ENCODE measurements around the gene SERPINI2. TPM values are rescaled to one million over a fixed set of nuclear protein-coding genes. Genes with fewer than 3 reads are reported as not detected.

The SERPINI2 gene
- total RNA-seq, 1 experiment from 2014 or later, result not detected

GRCh38 chr3:167502401-167502800 lies 28.6 kb upstream of the SERPINI2 start:
- H3K9me3 Mint-ChIP-seq (ENCODE audit: unreplicated experiment), result no peaks in the 10 kb centered on the region
- H3K27me3 Mint-ChIP-seq (ENCODE audit: insufficient read depth, unreplicated experiment), result peaks cover 2% of the 10 kb centered on the region
- no peak for DNase-seq (ENCODE audit: unreplicated experiment)
- H3K27ac Mint-ChIP-seq (ENCODE audit: low read depth, unreplicated experiment), result no peak overlapping the region
- TF ChIP-seq CTCF (IDR thresholded peaks at IDR 0.05; ENCODE audit: unreplicated experiment), result no peak
- no TSS peak for BruUV-seq (replicated peaks)
- POLR2A ChIA-PET, result no interaction called here
- no peak overlapping the region for H3K4me3 Mint-ChIP-seq (ENCODE audit: unreplicated experiment)
- CTCF ChIA-PET, result no interaction called here
- intact Hi-C loops (cut with micrococcal nuclease), result no loop called here
- H3K4me1 Mint-ChIP-seq (ENCODE audit: insufficient read depth, unreplicated experiment), result no peaks in the 10 kb centered on the region
- H3K36me3 Mint-ChIP-seq (ENCODE audit: insufficient read depth, unreplicated experiment), result no peaks in the 10 kb centered on the region

- Mint-ChIP-seq H3K4me3 (ENCODE audit: unreplicated experiment) (no peak overlapping the region), H3K4me1 (ENCODE audit: insufficient read depth, unreplicated experiment) (no peaks in the 10 kb centered on the region), H3K27ac (ENCODE audit: low read depth, unreplicated experiment) (no peak overlapping the region), H3K27me3 (ENCODE audit: insufficient read depth, unreplicated experiment) (peaks cover 7% of the 10 kb centered on the region), H3K36me3 (ENCODE audit: insufficient read depth, unreplicated experiment) (no peaks in the 10 kb centered on the region), H3K9me3 (ENCODE audit: unreplicated experiment) (no peaks in the 10 kb centered on the region)
- no peak for DNase-seq (ENCODE audit: unreplicated experiment)
- BruUV-seq (replicated peaks), result no TSS peak
- POLR2A ChIA-PET, result no interaction called here
- CTCF ChIA-PET, result no interaction called here
- intact Hi-C loops (cut with micrococcal nuclease), result no loop called here
- TF ChIP-seq CTCF (IDR thresholded peaks at IDR 0.05; ENCODE audit: unreplicated experiment), result no peak
Measured at GRCh38 chr3:167501941-167502340, 28.1 kb upstream of the SERPINI2 start.

GRCh38 chr3:167497903-167498302 lies 24.1 kb upstream of the SERPINI2 start:
- Mint-ChIP-seq H3K4me1 (ENCODE audit: insufficient read depth, unreplicated experiment) (no peaks in the 10 kb centered on the region), H3K9me3 (ENCODE audit: unreplicated experiment) (no peaks in the 10 kb centered on the region), H3K27me3 (ENCODE audit: insufficient read depth, unreplicated experiment) (peaks cover 28% of the 10 kb centered on the region), H3K36me3 (ENCODE audit: insufficient read depth, unreplicated experiment) (no peaks in the 10 kb centered on the region), H3K4me3 (ENCODE audit: unreplicated experiment) (no peak overlapping the region), H3K27ac (ENCODE audit: low read depth, unreplicated experiment) (no peak overlapping the region)
- no peak for DNase-seq (ENCODE audit: unreplicated experiment)
- TF ChIP-seq CTCF (IDR thresholded peaks at IDR 0.05; ENCODE audit: unreplicated experiment), result no peak
- BruUV-seq (replicated peaks), result no TSS peak
- ChIA-PET CTCF (interaction anchor here (0.7 kb wide), 2 partner anchors 18 to 269 kb away, joined by 3 to 4 read pairs; no protein-coding TSS in a partner anchor), POLR2A (interaction anchor here (1.0 kb wide), 1 partner anchor 8 kb away, joined by 3 read pairs; no protein-coding TSS in a partner anchor)
- intact Hi-C loops (cut with micrococcal nuclease), result no loop called here

DNA sequence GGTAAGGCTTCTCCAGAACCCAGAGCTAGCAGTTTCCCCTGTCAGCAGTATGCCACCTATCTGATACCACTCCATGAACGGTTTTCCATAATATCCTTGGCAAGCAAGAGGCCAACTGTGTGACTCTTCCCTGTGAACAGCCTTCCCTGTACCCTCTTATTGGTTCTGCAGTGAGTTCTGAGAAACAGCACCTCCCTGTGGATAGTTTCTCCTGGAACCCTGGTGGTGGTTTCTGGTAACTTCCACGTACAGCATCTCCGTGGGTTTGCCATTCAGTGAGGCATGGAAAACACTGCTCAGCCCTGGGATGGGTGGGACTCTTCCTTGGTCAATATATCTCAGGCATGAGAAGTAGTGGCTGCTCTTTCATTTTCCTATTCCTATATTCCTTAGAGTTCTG lies 19.4 kb upstream of the SERPINI2 start:
- peak; percentile 21 for DNase-seq (ENCODE audit: unreplicated experiment)
- Mint-ChIP-seq H3K36me3 (ENCODE audit: insufficient read depth, unreplicated experiment) (no peaks in the 10 kb centered on the region), H3K4me3 (ENCODE audit: unreplicated experiment) (no peak overlapping the region), H3K9me3 (ENCODE audit: unreplicated experiment) (no peaks in the 10 kb centered on the region), H3K27me3 (ENCODE audit: insufficient read depth, unreplicated experiment) (peaks cover 50% of the 10 kb centered on the region), H3K27ac (ENCODE audit: low read depth, unreplicated experiment) (no peak overlapping the region), H3K4me1 (ENCODE audit: insufficient read depth, unreplicated experiment) (no peaks in the 10 kb centered on the region)
- intact Hi-C loops (cut with micrococcal nuclease), result no loop called here
- peak; percentile 29 for TF ChIP-seq CTCF (IDR thresholded peaks at IDR 0.05; ENCODE audit: unreplicated experiment)
- POLR2A ChIA-PET, result no interaction called here
- CTCF ChIA-PET, result interaction anchor here (0.9 to 1.9 kb wide), 2 partner anchors 85 to 192 kb away, joined by 3 to 4 read pairs; no protein-coding TSS in a partner anchor
- no TSS peak for BruUV-seq (replicated peaks)

Measured in MCF 10A (cell line).